SHP77 (cell line): ENCODE measurements around the gene SNRNP70.

Experiments used
- DNase-seq, 2 experiments: peaks; one replicate each; lab custom pipeline; 2025; lab: John Stamatoyannopoulos, UW

The SNRNP70 gene

DNA sequence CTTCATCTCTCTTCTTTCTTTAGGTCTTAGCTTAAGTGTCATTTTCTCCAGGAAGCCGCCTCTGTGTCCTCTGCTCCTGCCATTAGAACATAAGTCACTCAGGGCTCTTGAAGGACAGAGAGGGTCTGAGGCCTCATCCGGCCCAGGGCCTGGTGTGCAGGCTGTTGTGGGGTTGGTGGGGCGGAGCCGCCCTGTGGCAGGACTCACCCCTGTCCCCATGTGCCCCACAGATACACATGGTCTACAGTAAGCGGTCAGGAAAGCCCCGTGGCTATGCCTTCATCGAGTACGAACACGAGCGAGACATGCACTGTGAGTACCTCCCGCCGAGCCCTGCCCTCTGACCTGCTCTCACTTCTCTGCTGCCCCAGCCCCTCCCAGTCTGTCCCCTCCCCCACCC is 15.9 kb downstream of the SNRNP70 start:
- DNase-seq: no peak

DNA sequence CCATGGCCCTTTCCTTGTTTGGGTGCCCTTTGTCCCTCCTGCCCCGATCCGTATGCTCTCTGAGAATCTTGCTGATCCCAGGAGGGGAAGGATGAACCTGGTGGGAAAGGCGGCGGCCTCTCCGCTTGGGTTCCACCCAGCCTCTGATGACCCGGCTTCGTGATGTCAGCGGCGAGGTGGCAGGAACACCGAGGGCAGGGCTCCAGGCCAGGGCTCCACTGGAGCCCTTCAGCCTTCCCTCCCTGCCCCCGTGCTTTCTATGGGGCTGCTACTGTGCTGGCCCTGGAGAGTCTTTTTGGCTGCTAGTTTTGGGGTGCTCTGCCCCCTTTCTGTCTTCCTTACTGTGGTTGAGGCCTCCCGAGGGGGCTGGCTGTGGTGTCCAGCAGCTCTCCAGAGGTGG is 17.1 kb downstream of the SNRNP70 start:
- DNase-seq: no peak

DNA sequence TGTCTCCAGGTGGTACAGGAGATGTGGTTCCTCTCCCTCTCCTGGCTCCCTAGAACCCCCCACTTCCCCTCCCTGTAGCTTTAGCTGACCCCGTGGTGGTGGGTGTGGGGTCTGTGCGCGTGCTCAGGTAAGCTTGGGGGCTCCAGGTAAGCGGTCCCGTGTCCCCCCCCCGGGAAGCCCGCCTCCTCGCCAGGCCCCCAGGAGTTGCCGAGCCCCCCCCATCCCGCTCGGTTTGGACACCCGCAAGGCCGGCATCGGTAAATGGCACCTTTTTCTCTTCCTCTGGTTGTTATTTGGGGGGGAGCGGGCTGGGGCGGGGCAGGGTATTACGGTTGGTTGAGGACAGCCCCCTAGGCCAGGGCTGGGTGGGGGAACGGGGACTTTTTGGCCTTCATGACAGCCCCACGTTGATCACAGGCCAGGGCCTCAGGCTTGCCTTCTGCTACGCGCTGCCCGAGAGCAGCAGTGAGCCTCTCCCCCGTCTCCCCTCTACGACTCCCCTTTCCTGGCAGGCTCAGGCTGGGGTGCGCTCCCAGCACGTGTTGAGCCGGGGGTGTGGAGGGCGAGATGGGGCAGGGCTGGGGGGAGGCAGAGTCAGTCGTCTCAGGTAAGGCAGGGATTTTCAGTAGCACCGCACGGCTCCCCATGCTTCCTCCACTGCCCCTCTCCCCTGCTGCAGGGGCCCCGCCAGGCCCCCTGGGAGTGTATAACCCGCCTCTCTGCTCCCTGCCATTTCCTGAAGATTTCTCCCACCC is 18.3 kb downstream of the SNRNP70 start:
- no peak for DNase-seq

DNA sequence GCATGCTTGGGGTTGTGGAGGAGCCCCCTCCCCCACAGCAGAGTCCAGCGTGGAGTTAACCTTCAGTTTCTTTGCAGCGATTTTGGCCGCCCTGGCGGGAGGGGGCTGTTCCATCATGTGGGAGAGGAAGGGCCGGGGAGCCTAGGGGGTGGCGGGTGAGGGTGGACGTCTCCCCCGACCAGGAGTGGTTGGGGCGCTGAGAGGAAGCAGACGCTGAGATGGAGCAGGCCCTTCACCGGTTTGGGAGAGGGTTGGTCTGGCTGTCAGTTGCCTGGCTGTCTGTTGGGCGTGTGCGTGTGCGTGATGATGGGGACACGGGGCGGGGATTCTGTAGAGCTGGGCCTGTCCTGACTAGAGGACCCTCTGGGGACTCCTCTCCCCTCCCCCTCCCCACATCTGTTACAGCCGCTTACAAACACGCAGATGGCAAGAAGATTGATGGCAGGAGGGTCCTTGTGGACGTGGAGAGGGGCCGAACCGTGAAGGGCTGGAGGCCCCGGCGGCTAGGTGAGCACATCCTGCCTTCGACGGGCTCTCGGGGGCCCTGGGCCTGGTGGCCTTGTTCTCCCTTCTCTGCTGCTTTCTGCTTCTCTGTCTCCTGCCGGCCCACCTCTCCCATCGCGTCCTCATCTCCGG is 19.1 kb downstream of the SNRNP70 start:
- DNase-seq: no peak

DNA sequence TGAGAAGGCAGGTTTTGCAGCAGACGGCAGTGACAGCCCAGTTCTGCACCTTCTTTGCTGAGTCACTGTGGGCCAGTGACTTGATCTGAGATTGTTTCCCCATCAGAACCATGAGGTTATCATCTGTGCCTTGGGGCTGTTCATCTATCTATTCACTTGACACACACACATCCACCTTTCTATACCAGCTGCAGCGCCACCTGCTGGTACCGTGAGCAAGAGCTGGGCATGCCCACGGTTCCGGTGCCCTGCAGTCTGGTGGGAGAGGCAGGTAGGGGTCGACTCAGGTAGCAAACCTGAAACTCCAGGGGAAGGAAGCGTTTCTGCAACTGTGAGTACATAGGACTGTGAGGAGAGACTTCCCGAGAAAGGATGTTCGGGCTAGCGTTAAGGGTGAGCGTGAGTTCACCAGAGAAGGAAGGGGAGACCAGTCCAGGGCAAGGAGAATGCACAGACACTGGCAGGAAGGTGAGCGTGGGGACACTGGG is 21.4 kb downstream of the SNRNP70 start:
- DNase-seq: peak; percentile 47 to 56

DNA sequence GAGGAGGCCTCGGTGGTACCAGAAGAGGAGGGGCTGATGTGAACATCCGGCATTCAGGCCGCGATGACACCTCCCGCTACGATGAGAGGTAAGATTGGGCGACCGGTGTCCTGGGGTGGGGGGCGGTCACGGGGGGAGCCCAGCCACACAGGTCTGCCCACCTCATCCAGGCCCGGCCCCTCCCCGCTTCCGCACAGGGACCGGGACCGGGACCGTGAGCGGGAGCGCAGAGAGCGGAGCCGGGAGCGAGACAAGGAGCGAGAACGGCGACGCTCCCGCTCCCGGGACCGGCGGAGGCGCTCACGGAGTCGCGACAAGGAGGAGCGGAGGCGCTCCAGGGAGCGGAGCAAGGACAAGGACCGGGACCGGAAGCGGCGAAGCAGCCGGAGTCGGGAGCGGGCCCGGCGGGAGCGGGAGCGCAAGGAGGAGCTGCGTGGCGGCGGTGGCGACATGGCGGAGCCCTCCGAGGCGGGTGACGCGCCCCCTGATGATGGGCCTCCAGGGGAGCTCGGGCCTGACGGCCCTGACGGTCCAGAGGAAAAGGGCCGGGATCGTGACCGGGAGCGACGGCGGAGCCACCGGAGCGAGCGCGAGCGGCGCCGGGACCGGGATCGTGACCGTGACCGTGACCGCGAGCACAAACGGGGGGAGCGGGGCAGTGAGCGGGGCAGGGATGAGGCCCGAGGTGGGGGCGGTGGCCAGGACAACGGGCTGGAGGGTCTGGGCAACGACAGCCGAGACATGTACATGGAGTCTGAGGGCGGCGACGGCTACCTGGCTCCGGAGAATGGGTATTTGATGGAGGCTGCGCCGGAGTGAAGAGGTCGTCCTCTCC is 22.6 kb downstream of the SNRNP70 start:
- no peak for DNase-seq

DNA sequence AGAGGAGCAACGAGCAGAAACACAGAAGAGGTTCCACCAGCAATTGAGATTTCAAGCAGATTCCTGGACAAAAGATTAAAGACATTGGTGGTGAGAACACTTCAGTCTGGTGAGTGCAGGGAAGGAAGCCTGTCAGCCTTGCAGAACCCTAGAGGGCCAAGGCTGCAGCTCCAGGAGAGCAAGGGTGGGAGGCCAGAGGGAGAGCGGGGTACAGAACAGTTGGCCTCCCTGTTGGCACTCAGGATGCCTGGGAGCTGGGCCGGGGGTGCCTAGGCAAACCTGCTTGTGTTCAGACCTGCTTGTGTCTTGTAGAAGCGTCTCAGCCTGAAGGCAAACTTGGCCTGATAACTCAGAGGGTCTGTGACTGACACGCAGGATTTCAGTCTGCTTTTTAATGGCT is 23.8 kb downstream of the SNRNP70 start:
- DNase-seq: no peak

DNA sequence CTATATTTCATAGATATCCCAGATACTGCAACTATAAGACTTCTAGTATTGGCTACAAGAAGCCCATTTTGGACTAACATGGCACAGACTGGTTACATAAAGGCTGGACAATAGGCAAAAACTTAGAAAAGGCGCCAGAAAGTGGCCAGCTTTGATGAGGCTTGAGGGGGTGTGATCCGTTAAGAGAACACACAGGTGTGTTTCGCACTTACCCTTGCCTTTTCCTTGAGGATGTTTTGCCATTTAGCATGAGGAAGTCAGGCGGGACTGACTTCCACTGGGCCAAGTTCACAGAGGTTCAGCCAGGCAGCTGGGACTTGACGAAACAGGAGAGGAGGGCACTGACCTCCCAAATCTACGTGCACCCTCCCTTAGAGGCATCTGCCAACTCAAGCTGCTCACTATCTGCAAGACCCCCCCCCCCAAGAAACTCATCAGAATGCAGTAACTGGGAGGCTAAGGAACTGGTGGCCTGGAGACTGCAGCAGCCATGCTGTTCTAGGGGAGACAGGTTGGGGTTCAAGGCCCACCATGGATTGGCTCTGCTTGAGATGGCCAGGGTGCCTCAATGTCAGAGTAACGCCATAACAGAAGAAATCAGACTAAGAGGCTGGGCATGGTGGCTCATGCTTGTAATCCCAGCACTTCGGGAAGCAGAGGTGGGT is 24.4 kb downstream of the SNRNP70 start:
- no peak for DNase-seq

DNA sequence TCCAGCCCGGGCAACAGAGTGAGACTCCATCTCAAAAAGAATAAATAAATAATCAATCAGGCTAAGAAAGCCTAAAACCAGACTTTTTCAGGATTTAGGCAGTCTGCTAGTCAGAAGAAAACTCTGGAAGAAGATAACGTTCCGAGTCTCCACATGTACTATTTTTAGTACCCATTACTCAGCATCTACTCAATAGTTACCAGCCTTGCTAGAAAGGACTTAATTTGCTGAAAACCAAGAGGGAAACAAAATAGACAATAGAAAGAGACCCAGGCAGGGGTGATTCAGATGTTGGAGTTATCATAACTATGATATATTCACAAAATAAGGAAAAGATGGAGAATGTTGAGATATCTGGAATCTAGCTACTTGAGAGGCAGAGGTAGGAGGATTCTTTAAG is 25.3 kb downstream of the SNRNP70 start:
- no peak for DNase-seq

DNA sequence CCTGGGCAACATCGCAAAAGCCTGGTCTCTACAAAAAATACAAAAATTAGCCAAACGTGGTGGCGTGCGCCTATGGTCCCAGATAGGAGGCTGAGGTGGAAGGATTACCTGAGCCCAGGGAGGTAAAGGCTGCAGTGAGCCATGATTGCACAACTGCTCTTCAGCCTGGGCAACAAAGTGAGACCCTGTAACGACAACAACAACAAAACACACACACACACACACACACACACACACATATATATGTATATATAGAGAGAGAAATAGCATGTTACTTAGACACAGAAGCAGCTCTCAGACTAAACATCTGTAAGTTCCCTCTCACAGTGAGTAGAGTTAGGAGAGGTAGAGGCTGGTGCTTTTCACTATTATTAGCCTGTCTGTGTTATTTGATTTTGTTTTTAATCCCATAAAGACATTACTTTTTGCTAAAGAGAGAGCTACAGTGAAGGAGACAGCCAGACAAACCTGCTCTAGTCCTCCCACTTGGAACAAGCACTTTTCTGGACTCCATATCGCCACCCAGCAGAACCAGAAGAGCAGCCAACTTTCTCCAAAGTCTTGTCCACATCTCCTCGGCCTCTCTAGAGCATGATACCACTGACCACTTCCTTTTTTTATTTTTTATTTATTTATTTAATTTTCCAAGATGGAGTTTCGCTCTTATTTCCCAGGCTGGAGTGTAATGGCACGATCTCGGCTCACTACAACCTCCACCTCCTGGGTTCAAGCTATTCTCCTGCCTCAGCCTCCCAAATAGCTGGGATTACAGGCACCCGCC is 26.2 kb downstream of the SNRNP70 start:
- no peak for DNase-seq

DNA sequence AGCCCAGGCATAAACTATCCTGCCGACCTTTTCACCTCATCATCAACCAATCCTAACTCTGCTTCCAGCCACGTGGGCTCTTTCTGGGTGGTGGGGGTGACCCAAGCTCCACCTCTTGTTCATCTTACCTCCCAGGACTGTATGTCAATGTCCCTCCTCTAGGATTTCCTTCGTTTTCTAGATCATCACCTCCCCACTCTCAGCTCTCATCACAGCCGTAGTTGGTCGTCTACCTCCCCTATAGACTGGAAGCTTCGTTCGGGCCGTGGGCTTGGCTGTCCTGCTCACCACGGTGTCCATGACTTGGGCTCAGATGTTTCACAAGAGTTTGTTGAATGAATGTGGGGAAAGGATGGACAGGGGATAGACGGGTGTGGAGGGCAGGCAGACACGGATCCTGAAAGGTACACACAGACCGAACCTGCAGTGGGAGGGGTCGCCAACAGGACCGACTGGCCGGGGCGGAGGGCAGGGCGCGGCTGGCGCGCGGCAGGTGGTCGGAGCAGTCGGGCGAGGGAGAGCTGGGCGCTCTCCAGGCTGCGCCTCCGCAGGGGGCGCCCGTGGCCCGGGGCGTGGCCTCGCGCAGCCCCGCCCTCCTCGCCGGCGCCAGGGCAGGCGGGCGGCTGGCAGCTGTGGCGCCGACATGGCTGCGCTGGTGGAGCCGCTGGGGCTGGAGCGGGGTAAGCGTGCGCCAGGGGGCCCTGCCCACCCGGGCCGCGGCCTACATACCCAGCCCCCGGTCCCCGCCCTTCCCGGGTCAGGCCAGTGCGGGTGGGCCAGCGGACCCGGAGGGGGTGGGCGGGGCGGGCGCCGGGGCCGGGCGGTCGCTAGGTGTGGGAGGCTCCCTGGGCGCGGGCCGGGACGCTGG is 28.7 kb downstream of the SNRNP70 start, which contains the start of gene LIN7B:
Gene LIN7B, plus strand, starts transcription at position 609 of the 868 bp plus-strand sequence. Its CDS starts 35 bp downstream, at position 644.
- peak; percentile 46 to 73 for DNase-seq

DNA sequence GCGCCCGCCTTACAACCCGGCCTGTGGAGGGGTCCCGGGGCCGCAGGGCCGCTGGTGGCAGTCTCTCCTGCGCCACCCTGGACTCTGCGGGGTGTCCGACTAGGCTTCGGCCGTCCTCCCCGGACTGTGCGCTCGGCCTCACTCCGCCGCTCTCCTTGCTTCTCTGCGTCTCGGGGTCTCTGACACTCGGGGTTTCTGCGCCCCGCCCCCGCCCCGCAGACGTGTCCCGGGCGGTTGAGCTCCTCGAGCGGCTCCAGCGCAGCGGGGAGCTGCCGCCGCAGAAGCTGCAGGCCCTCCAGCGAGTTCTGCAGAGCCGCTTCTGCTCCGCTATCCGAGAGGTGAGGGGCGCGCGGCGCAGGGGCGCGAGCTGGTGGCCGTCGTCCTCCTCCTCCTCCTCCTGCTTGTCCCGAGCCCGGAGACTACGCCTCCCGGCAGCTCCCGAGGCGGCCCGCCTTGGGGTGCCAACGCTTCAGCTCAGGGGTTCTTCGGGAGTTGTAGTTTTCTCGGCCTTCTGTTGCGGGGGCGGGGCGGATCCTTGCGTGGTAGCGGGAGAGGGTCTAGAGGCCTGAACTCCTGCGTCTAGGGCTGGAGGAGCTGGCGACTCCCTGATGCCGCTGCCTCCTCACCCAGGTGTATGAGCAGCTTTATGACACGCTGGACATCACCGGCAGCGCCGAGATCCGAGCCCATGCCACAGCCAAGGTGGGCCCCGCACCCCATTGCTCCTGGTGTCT is 29.5 kb downstream of the SNRNP70 start:
- peak in 1 of 2 experiments; percentile 30 for DNase-seq

DNA sequence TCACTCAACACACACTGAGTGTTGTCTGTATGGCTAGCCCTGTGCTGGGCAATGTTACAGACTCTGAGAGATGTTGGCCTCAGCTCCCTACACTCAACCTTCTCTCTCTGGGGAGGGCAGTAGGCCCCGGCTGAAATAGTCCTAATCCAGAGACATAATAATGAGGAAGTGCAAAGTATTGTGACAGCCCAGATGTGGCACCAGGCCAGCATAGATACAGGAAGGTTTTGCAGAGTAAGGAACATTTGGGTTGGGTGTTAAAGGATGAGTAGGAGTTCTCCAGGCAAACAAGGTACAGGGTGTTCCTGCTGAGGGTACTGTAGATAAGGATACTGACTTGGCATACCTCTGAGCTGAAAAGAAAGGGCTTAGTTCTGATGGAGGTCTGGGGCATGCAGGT is 31.3 kb downstream of the SNRNP70 start:
- DNase-seq: no peak

DNA sequence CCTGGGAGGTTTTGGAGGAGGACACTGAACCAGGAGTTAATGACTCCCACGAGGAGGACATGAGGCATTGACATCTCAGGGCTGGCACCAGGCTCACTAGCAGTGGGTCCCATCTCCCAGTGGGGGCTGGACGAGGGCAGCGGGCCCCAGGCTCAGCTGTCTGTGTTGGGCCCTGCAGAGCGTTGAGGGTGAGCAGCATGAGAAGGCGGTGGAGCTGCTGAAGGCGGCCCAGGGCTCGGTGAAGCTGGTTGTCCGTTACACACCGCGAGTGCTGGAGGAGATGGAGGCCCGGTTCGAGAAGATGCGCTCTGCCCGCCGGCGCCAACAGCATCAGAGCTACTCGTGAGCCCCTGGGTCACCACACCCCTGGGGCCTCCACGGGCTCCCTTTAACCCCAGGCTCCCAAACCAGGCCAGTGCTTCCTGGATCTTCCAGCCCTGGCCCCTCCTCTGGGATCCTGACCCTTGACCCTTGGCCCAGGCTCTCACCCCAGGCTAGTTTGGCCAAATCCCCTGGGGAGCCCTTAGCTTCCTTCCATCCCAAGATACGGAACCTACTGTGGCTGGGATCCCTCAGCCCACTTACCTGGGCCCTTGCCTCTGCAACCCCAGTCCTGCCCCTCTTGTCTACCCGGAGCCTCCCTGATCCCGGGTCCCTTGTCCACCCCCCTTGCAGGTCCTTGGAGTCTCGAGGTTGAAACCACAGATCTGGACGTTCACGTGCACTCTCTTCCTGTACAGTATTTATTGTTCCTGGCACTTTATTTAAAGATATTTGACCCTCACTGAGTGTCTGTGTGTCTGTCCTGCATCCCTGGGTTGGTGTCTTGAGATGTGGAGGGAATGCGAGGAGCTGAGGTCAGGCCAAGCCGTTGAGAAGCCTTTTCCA is 32.7 kb downstream of the SNRNP70 start:
- DNase-seq: no peak

DNA sequence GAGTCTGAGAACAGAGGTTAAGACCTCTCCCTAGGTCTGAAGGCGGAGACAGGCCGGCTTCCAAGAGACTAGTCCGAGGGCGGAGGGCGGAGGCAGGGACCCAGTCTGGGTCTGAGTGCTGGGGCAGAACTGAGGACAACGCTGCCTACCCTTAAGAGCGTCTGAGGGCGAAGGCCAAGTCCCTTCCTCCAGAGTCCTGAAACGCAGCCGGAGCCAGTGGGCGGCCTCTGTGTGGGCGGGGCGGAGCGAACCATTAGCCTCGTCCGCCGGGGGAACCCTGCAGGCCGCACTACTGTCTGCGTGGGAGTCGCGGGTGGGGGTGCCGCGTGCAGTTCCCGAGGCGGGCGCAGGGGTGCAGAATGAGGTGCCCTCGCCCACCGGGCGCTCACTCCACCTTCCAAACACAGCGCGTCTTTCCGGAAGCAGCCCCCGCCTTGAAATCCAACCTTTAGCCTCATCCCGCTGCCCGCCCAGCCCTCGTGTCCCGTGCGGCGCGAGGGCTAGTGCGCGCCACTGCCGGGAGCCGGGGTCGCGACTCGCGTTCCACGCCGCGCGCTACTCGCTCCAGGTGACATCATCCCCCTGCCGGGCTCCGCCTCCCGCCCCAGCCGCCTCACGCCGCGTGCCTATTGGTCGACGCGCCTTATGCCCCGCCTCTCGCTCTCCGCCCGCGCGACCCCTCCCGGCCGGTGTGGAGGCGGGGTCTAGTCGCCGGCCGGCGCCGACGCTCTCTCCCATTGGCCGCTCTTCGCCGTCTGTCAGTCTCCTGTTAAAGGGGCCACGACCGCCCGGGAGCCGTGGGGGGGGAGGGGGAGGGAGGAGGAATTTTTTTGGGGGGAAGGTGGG is 33.5 kb downstream of the SNRNP70 start, which contains the start of gene C19orf73:
Gene C19orf73, minus strand, starts transcription at position 579 of the 846 bp plus-strand sequence. Its CDS starts 121 bp downstream, at position 458.
- peak; percentile 83 to 86 for DNase-seq

DNA sequence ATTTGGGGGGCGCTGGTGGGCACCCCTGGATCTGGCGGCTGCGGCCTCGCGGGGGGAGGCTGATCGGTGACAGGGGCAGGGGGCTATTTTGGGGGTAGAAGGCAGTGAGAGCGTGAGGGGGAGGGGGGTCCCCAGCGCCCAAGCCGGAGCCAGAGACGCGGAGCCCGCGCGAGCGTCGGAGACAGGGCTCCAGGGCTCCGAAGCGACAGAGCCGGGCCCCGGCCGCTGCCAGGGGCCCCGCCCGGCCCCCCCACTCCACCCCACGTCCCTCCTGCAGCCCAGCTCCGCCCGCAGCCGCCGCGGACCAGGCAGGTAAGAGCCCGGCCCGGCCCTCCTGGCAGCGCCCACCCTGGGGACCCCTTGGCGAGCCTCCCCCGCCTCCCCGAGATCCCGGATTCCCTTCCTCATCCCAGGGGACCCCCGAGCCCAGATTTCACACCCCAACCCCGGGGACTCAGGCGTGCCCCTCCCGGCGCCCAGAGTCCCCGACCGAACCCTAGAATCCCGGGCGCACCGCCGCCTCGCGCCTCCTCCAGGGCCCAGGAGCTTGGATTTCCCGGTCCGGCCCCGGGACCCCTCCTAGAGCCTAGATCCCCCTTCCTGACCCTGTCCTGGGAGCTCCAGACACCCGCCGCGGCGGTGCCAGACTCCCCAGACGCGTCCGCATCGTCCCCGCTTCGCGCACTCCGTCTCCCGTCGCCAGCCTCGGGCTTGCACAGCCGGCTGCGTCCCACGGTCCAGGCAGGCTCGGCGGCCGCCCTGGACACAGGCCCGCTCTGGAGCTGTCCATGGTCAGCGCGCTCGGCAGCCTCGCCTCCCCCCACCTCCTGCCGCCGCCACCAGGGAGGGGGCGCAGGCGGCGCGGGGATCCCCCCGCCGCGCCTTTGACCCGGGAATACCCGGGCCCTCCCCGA is 34.4 kb downstream of the SNRNP70 start, which contains the start of gene PPFIA3:
Gene PPFIA3, plus strand, starts transcription at position 134 of the 914 bp plus-strand sequence. CDS start 8,330 bp downstream, outside the sequence.
- DNase-seq: peak in 1 of 2 experiments; percentile 22
